T-helper 17 cell (primary cell): ENCODE measurements around the gene NGFR. TPM values are rescaled to one million over a fixed set of nuclear protein-coding genes. Genes with fewer than 3 reads are reported as not detected.

Experiments used
- ATAC-seq: fragments of 150-1000 bp; cut with Tn5 transposase; 2 replicates; pipeline ENCODE4 v1.10.0; 2021; ENCODE audit warnings: mild to moderate bottlenecking, moderate library complexity
- DNase-seq, 3 donors: peaks; one replicate each; pipeline versions ENCODE4 v3.0.0 to v3.0.0-alpha.2; 2020 to 2021
- H3K9me3 ChIP-seq: one replicate; pipeline ENCODE4 v1.7.0; 2013; ENCODE audit warnings: low read length, mild to moderate bottlenecking; ENCODE audit not compliant: control insufficient read depth, poor library complexity, severe bottlenecking
- H3K27ac Mint-ChIP-seq: one replicate; pipeline ENCODE4 v1.8.0; 2022; ENCODE audit warnings: mild to moderate bottlenecking, moderate library complexity, mixed read lengths
- H3K27me3 Mint-ChIP-seq: one replicate; pipeline ENCODE4 v1.8.0; 2022; ENCODE audit warnings: mixed read lengths
- H3K36me3 Mint-ChIP-seq: one replicate; pipeline ENCODE4 v1.8.0; 2022; ENCODE audit warnings: low read depth, mixed read lengths
- H3K4me1 Mint-ChIP-seq: one replicate; pipeline ENCODE4 v1.8.0; 2022; ENCODE audit warnings: mild to moderate bottlenecking, mixed read lengths
- H3K4me3 Mint-ChIP-seq: one replicate; pipeline ENCODE4 v1.8.0; 2022; ENCODE audit warnings: mild to moderate bottlenecking, moderate library complexity, mixed read lengths
- total RNA-seq, 4 donors: library from RNA in 2 of 4; stranded (reverse) in 2 of 4; gene quantifications; one replicate each; pipeline ENCODE4 v1.2.3 and lab custom pipeline; 2022 to 2026

The NGFR gene
- total RNA-seq (under 1 TPM; 0.25 to 0.52 TPM), total RNA-seq (lab: John Stamatoyannopoulos, UW) (0.83 to 1.0 reads per million in 2 donors)

- DNase-seq (peak; percentile 16 to 57 (median 53)), ATAC-seq (peak; percentile 57)
- Mint-ChIP-seq H3K4me1 (peaks cover 29% of the 10 kb centered on the region), H3K27ac (peak within 1 kb of the TSS; percentile 32), H3K27me3 (peaks cover 41% of the 10 kb centered on the region), H3K36me3 (peaks cover 5% of the 10 kb centered on the region), H3K4me3 (peak within 1 kb of the TSS; percentile 90)
- H3K9me3 ChIP-seq, result no peaks in the 10 kb centered on the region
These were observed at the start of gene NGFR for GRCh38 chr17:49494986-49495841. TSS of gene NGFR (plus strand) at chr17:49495293. CDS start at chr17:49495418, 125 bp downstream.

- Mint-ChIP-seq H3K36me3 (peaks cover 2% of the 10 kb centered on the region), H3K4me3 (no peak overlapping the region), H3K4me1 (peaks cover 6% of the 10 kb centered on the region), H3K27ac (no peak overlapping the region), H3K27me3 (peaks cover 48% of the 10 kb centered on the region)
- H3K9me3 ChIP-seq, result no peaks in the 10 kb centered on the region
- no peak for ATAC-seq
- DNase-seq, result no peak
These were observed 49.5 kb upstream of the NGFR start for GRCh38 chr17:49445591-49445990.

GRCh38 chr17:49447628-49448302, 47.3 kb upstream of the NGFR start:
- Mint-ChIP-seq H3K27me3 (peaks cover 29% of the 10 kb centered on the region), H3K36me3 (peaks cover 2% of the 10 kb centered on the region), H3K4me1 (peaks cover 5% of the 10 kb centered on the region), H3K27ac (no peak overlapping the region), H3K4me3 (no peak overlapping the region)
- ATAC-seq, result no peak
- no peaks in the 10 kb centered on the region for H3K9me3 ChIP-seq
- DNase-seq, result no peak

GRCh38 chr17:49450181-49450580, 44.9 kb upstream of the NGFR start:
- no peak overlapping the region for H3K27ac Mint-ChIP-seq
- H3K9me3 ChIP-seq, result no peaks in the 10 kb centered on the region
- H3K4me1 Mint-ChIP-seq, result peaks cover 7% of the 10 kb centered on the region
- no peak for DNase-seq
- H3K36me3 Mint-ChIP-seq, result no peaks in the 10 kb centered on the region
- ATAC-seq, result no peak
- H3K4me3 Mint-ChIP-seq, result no peak overlapping the region
- peaks cover 36% of the 10 kb centered on the region for H3K27me3 Mint-ChIP-seq

GRCh38 chr17:49450735-49451134, 44.4 kb upstream of the NGFR start:
- H3K27me3 Mint-ChIP-seq, result peaks cover 35% of the 10 kb centered on the region
- no peak overlapping the region for H3K27ac Mint-ChIP-seq
- H3K36me3 Mint-ChIP-seq, result no peaks in the 10 kb centered on the region
- H3K4me1 Mint-ChIP-seq, result peaks cover 7% of the 10 kb centered on the region
- ATAC-seq (no peak), DNase-seq (no peak)
- H3K4me3 Mint-ChIP-seq, result no peak overlapping the region
- no peaks in the 10 kb centered on the region for H3K9me3 ChIP-seq

GRCh38 chr17:49452201-49452600, 42.9 kb upstream of the NGFR start:
- Mint-ChIP-seq H3K4me1 (peaks cover 7% of the 10 kb centered on the region), H3K36me3 (peaks cover 7% of the 10 kb centered on the region), H3K27ac (no peak overlapping the region), H3K4me3 (no peak overlapping the region), H3K27me3 (peaks cover 45% of the 10 kb centered on the region)
- H3K9me3 ChIP-seq, result no peaks in the 10 kb centered on the region
- DNase-seq (no peak), ATAC-seq (no peak)

- peaks cover 11% of the 10 kb centered on the region for H3K36me3 Mint-ChIP-seq
- no peak overlapping the region for H3K27ac Mint-ChIP-seq
- DNase-seq, result no peak
- H3K27me3 Mint-ChIP-seq, result peaks cover 50% of the 10 kb centered on the region
- no peak overlapping the region for H3K4me3 Mint-ChIP-seq
- H3K9me3 ChIP-seq, result no peaks in the 10 kb centered on the region
- no peak for ATAC-seq
- peaks cover 9% of the 10 kb centered on the region for H3K4me1 Mint-ChIP-seq
These were observed 42.4 kb upstream of the NGFR start for GRCh38 chr17:49452661-49453060.

- ATAC-seq (no peak), DNase-seq (no peak)
- Mint-ChIP-seq H3K27me3 (peaks cover 63% of the 10 kb centered on the region), H3K4me1 (peaks cover 12% of the 10 kb centered on the region), H3K27ac (no peak overlapping the region), H3K4me3 (no peak overlapping the region), H3K36me3 (peaks cover 13% of the 10 kb centered on the region)
- H3K9me3 ChIP-seq, result no peaks in the 10 kb centered on the region
These were observed 41.0 kb upstream of the NGFR start for GRCh38 chr17:49454050-49454449.

- Mint-ChIP-seq H3K4me3 (no peak overlapping the region), H3K36me3 (peaks cover 13% of the 10 kb centered on the region), H3K27me3 (peaks cover 75% of the 10 kb centered on the region), H3K4me1 (peaks cover 10% of the 10 kb centered on the region), H3K27ac (no peak overlapping the region)
- no peaks in the 10 kb centered on the region for H3K9me3 ChIP-seq
- DNase-seq (no peak), ATAC-seq (no peak)
These were observed 39.7 kb upstream of the NGFR start for GRCh38 chr17:49455272-49455861.

- Mint-ChIP-seq H3K4me1 (peaks cover 6% of the 10 kb centered on the region), H3K27me3 (peaks cover 84% of the 10 kb centered on the region), H3K27ac (no peak overlapping the region), H3K36me3 (peaks cover 13% of the 10 kb centered on the region), H3K4me3 (no peak overlapping the region)
- DNase-seq (no peak), ATAC-seq (no peak)
- H3K9me3 ChIP-seq, result no peaks in the 10 kb centered on the region
These were observed 38.7 kb upstream of the NGFR start for GRCh38 chr17:49456183-49456965.

GRCh38 chr17:49457564-49458535, 37.2 kb upstream of the NGFR start:
- peaks cover 94% of the 10 kb centered on the region for H3K27me3 Mint-ChIP-seq

GRCh38 chr17:49459401-49459984, 35.6 kb upstream of the NGFR start:
- H3K27me3 Mint-ChIP-seq, result peaks cover 89% of the 10 kb centered on the region
- H3K4me3 Mint-ChIP-seq, result no peak overlapping the region
- H3K36me3 Mint-ChIP-seq, result peaks cover 13% of the 10 kb centered on the region
- no peak for DNase-seq
- H3K4me1 Mint-ChIP-seq, result peaks cover 5% of the 10 kb centered on the region
- H3K27ac Mint-ChIP-seq, result no peak overlapping the region
- ATAC-seq, result no peak
- H3K9me3 ChIP-seq, result no peaks in the 10 kb centered on the region

More at GRCh38 chr17:49457564-49458535, 37.2 kb upstream of the NGFR start:
- Mint-ChIP-seq H3K27ac (no peak overlapping the region), H3K4me1 (peaks cover 6% of the 10 kb centered on the region), H3K4me3 (no peak overlapping the region), H3K36me3 (peaks cover 13% of the 10 kb centered on the region)
- DNase-seq, result no peak
- no peak for ATAC-seq
- no peaks in the 10 kb centered on the region for H3K9me3 ChIP-seq
